Measurements from ENCODE around the gene SPEM3.

GRCh38 chr17:7440834-7441195 is 12.2 kb downstream of the SPEM3 start:
- peak; percentile 29 for TF ChIP-seq EZH2 (IDR thresholded peaks at IDR 0.05; ENCODE audit: insufficient read depth, poor library complexity, severe bottlenecking)
- no peak for TF ChIP-seq EZH2phosphoT487 (IDR thresholded peaks at IDR 0.05; ENCODE audit: insufficient read depth, low read depth)
